Middle frontal gyrus (tissue), 1 donor: Measurements from ENCODE around the gene ZDHHC24.
"Not testable (repeated sequence)": the region's sequence is repeated elsewhere in the genome, so short reads cannot be mapped to it uniquely, and the experiment has no call there.

Experiments used
- DNase-seq: peaks from one replicate; pipeline ENCODE4 v3.0.0-alpha.2; 2015; ENCODE audit warnings: low spot score; ENCODE audit errors: extremely low spot score

The ZDHHC24 gene

DNA sequence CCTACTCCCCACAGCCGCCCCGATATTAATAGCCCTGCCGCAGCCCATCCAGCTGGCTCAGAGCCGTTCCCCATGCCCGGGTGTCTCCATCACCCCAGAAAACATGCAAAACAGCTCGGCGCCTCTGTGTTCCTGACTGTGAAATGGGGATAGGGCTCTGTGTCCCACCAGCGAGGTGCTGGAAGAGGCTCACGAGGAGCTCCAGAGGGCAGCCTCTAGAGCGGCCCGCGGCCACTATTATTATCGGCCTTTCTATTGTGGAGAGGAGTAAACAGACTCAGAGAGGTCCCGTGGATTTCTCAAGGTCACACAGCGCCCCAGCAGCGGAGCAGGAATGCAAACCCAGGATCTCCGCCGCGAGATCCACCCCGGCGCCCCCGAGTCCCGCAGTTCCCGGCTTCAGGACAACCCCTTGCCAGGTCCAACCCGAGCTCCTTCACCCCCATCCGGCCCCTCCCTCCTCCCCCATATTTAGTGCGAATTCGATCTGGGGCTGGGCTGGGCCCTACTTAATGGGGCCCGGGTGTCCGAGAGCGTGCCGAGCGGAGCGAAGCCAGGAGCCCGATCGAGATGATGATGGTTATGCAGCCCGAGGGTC is 619 bp upstream of the ZDHHC24 start, which contains the start of gene ACTN3:
ACTN3 (plus strand) TSS at position 536 of the 598 bp plus-strand sequence; CDS start at position 571, 35 bp downstream.
- no peak for DNase-seq

DNA sequence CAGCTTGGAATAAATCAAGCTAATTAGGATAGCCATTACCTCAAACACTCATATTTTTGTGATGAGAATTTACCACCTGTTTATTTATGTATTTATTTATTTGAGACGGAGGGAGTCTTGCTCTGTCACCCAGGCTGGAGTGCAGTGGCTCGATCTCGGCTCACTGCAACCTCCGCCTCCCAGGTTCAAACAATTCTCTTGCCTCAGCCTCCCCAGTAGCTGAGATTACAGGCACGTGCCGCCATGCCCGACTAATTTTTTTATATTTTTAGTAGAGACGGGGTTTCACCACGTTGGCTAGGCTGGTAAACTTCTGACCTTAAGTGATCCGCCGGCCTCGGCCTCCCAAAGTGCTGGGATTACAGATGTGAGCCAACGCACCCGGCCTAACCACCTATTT is 896 bp downstream of the ZDHHC24 start:
- not testable (repeated sequence) for DNase-seq

DNA sequence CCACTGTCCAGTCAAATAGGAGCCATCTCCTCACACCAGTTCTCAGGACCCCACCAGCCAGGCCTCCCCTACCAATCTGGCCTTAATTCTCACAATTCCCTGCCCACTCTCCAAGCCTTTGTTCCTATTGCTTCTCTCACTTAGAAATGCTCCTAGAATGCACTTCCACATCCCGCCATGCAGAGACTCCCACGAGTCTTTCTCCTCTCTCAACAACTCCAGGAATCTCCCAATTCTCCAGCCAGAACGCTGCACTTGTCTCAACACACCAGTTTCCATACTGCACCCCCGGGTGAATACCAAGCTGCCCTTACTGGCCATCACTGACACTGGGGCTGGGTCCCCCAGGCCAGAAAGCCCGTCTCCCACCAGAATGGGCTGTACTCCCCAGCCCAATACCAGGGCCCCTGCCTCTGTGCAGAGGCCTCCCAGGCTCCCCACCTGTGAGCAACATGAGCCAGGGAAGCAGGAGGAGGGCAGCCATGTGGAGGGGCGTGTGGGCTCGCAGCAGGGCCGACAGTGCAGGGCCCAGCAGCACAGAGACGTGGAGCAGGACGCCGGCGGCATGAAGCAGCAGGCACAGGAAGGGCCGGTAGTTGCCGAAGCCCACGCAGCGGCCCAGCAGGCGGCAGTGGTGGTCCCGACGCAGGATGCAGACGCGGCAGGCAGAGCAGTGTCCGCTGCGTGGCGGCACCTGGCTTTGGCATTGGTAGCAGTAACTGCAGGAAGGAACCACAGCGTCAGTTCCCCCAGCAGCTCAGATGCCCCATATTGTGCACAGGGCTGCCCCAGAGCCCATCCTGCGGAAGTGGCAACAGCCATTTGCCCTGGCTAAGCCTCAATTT is 2.4 kb downstream of the ZDHHC24 start:
- DNase-seq = no peak

- DNase-seq = no peak
Measured at GRCh38 chr11:66542362-66542761, 3.5 kb downstream of the ZDHHC24 start.

DNA sequence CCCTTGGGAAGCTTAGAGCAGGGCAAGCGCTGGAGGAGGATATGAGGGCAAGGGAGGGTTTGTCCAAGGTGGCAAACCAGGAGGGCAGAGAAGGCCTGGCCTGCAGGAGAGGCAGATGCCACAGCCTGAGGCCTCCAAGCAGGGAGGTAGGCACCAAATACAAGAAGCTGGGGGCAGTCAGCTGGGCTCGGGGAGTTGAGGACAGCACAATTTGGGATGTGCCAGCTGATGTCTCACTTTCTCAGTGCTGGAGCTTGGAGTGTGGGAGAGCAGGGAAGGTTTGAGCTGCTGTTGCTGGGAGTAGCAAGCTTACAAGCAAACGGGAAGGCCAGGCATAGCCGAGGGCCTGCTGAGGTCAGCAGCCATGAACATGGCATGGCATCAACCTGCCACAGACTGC is 4.0 kb downstream of the ZDHHC24 start:
- peak; percentile 26 for DNase-seq

- DNase-seq = not testable (repeated sequence)
Measured at GRCh38 chr11:66540598-66540997, 5.2 kb downstream of the ZDHHC24 start.

GRCh38 chr11:66539870-66540213 is 6.0 kb downstream of the ZDHHC24 start:
- no peak for DNase-seq

DNA sequence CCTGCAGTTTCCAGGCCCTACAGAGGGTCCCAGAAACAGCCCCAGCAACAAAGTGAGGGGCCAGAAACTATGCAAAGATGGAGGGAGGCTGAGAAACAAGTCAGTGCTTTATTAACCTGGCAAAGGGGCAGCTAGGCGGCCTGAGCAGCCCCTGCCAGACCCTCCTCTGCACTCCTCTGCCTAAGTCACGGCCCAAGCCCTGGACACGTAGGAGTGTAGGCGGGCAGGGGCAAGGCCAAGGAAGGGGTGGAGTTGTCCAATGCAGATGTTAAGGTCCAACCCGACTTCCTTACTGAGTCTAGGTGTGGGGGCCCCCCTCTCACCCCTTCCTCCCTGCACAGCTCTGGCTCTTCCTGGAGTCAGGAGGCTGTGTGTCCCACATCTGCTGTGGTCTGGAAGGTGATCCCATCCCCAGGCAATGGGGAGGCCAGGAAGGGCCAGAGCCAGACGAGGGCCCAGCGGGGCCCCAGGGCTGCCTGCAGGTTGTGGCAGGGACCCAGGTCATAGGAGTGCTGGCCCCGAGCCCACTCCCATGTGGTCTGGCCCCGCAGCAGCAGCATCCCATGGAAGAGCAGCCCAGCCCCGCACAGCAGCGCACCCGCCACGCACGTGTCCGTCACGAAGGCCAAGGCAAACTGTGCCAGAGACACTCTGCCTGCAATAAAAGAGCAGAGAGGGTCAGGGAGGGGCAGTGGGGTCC is 6.5 kb downstream of the ZDHHC24 start:
- DNase-seq = no peak

DNA sequence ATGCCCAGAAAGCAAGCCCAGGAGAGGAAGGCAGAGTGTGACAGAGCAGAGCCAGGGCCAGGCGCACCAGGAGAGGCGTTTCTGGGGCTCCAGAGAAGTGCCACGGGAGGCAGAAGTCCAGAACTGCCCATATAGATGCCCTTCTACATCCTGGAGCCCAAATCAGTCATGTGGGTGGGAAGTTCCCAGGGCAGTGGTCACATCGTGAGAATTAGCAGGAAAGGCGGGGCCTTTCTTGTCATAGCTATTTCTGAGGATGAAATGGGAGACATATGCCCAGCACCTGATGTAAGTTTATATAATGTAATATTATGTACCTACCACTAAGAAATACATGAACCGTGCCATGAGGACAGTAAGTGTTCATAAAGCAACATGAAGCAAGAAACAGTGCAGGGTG is 13.1 kb downstream of the ZDHHC24 start:
- DNase-seq = no peak

- no peak for DNase-seq
Measured at GRCh38 chr11:66531841-66532240, 14.0 kb downstream of the ZDHHC24 start.

- DNase-seq = no peak
Measured at GRCh38 chr11:66530927-66531709, 14.7 kb downstream of the ZDHHC24 start.

DNA sequence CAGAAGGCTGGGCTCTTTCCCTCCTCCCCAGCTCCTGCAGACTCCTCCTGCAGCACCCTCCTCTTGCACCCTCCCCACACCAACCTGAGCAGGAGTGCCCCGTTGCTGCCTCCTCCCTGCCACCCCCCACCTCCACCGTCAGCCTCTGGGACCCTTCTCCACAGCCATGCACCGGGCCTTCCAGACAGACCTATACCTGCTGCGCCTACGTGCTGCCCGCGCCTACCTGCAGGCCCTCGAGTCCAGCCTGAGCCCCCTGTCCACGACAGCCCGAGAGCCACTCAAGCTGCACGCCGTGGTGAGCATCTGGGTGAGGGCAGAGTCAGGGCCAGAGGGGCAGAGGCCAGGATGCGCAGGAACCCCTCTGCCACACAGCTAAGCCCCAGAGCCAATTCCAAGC is 16.2 kb downstream of the ZDHHC24 start:
- DNase-seq = no peak

DNA sequence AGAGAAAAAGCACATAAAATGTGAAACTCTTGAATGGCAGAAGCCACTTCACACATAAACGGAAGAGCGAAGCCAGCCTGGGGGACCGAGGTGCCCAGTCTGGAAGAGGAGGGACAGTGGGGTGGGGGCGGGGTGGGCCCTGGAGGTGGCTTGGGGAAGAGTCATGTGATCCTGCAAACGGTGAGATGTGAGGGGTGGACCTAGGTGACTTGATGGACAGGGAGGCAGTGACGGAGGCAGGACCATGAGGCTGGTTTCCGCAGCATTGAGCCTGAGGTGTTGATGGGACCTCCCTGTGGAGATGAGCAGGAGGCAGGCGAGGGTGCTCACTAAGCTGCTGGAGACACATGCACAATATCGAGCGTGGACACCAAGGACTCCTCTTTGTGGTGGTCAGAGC is 16.8 kb downstream of the ZDHHC24 start:
- no peak for DNase-seq

DNA sequence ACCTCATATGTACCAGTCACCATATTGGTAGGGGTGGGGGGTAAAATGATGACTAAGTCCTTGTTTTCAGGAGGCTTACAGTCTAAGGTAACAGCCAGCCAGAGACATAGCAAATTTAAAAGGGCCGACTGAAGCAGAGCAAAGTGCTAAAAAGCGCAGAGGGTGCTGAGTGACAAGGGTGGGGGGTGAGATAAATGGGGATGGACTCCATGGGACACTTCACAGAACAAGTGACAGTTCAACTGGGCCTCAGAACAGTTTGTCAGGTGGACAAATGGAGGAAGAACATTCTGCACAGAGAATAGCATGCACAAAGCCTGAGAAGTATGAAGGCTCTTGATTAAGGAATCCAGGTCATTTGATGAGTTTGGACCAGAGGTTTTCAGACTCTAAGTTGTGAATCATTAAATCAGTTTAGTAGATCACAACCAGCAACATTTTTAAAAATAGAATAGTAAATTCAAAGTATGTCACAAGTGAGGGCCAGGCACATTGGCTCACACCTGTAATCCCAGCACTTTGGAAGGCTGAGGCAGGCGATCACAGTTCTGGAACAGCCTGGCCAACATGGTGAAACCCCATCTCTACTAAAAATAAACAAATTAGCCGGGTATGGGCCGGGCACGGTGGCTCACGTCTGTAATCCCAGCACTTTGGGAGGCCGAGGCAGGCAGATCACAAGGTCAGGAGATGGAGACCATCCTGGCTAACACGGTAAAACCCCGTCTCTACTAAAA is 21.4 kb downstream of the ZDHHC24 start:
- DNase-seq = no peak

DNA sequence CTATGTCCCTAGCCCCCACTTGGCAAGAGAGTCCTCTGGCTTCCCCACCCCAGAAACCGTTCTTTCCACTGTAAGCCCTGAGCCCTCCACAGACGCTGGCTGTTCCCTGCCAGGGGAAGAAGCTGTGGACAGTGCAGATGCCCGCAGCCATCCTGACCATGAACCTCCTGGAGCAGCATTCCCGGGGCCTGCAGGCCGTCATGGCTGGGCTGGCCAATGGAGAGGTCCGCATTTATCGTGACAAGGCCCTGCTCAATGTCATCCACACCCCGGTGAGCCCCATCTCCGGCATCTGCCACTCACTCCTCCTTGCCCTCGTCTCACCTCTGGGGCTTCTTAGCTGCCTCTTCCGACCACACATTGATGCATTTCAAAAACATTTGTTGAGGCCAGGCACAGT is 22.2 kb downstream of the ZDHHC24 start:
- DNase-seq = no peak

DNA sequence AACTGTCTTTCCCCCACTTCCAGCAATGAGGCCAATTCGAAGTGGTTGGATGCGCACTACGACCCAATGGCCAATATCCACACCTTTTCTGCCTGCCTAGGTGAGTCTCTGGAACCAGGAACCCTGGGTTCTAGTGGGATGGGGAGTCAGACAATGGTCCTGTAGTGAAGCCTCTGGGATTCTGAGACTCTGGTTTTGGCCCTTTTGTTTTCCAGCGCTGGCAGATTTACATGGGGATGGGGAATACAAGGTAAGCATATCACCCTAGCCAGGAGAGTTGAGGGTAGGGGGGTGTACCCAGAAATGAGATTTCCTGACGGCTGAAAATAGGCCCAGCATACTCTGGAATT is 34.9 kb downstream of the ZDHHC24 start:
- DNase-seq = no peak

DNA sequence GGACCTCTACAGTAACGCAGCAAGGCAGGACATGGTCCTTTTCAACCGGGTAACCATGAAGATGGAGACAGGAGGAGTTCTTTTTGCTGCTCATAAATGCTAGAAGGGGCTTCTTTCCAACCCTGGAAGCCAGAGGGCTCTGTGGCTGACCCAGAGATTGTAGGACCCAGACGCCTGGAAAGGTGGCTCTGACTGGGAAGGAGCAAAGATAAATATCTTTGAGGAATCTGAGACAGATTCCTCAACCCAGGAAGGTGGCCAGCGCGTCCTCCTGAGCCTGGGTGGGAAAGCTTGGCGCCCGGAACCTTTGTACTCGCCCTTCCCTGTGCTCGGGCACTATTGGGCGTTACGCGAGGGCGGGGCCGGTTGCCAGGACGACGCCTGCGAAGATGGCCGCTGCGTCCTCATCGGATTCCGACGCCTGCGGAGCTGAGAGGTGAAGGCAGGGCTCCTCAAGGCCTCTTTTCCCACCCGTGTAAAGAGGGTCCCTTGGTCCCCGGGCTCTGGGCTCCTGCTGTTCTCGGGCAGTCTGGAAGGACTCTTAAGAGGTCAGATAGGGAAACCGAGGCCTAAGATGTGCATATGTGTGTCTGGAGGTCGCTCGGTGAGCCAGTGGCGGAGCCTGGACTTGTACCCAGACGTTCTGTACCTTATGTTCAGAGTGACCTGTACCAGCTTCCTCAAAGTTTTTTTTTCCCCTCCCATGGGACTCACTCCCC is 35.4 kb downstream of the ZDHHC24 start, which contains the start of gene BBS1:
BBS1 (plus strand) TSS at position 365 of the 719 bp plus-strand sequence; CDS start at position 390, 25 bp downstream.
- DNase-seq = peak; percentile 76

GRCh38 chr11:66509131-66509561 is 36.7 kb downstream of the ZDHHC24 start:
- DNase-seq = no peak

DNA sequence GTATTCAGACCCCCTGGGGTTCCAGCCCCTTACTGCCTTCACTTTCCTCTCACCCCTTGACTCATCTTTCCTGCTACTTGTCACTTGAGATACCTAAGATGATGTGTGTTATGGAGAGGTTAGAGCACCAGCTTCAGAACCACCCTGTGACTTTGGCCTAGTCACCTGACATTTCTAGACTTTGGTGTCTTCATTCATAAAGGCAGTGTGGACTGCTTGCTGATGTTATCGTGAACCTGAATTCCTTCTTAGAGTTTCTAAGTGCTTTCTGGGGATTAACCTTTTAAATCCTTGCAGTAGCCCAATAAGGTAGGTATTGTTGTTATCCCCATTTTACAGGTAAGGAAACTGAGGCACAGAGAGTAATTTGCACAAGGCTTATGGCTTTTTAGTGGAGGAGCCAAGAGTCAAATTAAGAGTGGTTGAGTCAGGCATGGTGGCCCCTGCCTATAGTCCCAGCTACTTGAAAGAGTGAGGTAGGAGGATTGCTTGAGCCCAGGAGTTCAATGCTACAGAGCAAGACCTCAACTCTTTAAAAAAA is 40.5 kb downstream of the ZDHHC24 start:
- no peak for DNase-seq

GRCh38 chr11:66498506-66498905 is 47.3 kb downstream of the ZDHHC24 start:
- no peak for DNase-seq
